HG03139 (cell line): ENCODE measurements around the gene TCERG1L.
"Not testable (repeated sequence)": the region's sequence is repeated elsewhere in the genome, so short reads cannot be mapped to it uniquely, and the experiment has no call there.

Experiments used
- ATAC-seq: cut with Tn5 transposase; IDR thresholded peaks from one replicate; pipeline ENCODE4 v1.9.1; 2021; ENCODE audit not compliant: unreplicated experiment

The TCERG1L gene

DNA sequence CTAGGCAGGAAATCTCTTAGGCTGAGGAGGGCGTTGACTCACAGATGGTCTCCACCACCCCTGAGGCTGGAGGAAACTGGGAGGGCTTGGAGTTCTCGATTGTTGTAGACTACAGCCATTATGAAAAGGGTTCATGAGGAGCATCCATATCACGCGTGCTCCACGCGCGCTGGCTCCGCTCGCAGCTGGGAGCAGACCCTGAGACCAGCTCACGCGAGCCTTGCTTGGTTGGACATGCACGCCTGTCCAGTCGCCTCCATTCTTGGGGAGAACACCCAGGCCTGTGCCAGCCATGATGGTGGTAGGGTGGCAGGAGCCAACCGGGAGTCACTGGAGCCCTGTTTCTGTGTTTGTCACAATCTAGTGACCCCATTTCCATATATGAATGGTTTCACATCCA lies 139.1 kb downstream of the TCERG1L start:
- ATAC-seq = no peak

DNA sequence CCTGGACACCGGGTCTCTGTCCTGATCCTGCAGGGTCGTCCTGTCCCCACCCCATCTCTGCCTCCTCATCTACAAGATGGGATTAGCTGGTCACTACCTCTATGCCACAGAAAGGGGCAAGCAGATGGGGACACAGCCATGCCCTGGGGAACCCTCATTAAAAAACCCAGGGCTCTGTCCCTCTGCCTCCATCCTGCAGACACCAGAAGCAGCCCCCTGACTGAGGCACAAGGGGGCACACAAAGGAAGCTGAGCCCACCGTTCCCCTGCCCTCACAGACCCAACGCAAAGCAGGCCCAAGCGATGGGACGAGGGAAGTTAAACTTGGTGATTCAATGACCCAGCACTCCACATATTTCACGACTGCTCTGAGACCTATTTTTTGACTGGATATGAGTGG lies 142.4 kb downstream of the TCERG1L start:
- no peak for ATAC-seq

DNA sequence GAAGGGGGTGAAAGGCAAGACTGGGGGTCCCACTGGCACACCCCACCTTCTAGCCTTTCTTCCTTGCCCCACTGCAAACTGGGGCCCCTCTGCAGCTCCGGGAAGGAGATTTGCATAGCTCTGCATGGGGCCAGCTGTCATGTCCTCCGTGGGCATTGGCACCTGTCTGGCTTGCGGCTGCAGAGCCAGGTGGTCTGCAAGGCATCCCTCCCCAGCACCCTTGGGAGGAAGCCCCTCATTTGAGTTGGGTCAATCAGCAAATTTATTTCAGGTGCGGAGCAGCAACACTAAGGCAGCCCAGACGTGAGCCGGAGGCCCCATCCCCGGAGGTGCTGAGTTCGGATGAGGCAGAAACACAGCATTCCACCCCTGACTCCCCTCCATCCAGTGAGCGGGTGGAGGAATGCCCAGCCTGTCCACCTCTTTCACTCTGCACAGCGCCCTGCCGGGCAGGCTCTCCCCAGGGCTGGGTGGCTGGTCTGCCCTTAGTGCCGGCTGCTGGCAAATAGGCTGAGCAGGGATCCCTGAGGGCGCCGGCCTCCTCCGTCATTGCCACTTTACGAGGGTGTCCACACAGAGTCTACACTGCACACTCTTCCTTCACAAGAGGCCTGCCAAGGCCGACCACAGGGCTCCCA lies 143.2 kb downstream of the TCERG1L start:
- ATAC-seq = no peak

DNA sequence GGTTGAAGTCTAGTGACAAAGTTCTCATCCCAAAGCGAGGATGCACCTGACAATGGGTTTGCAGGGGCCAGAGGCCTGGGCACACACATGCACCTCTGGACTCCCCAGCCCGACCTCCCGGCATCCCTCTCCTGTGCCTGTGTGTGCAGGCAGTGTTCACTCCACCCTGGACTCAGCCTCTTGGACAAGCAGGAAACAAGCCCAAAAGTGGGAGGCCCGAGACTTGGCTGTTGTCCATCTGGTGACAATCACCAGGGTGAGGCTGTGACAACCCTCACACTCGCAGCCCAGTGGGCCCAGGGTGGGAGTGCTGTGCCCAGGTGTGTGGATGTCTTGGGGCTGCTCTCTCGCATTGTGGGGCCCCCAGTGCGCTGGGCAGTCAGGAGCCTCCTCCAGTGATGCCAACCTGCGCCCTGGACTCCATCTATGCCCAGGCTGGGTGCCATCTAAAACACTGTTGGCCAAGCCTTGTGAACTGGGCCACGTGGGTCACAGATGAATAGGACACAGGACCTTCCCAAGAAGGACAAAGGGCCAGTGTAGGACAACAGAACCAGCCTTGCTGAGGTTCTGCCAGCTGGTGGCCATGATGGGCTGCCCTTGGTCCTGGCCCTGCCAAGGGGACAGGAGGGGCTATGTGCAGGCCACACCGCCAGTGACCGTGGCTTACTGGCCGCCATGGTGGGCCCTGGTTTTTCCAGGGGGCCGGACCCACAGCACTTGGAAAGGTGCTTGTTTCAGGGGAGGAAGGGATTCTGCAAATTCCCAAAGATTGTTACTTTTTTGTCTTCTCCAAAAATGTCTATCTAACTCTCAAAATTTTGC lies 144.3 kb downstream of the TCERG1L start:
- no peak for ATAC-seq

DNA sequence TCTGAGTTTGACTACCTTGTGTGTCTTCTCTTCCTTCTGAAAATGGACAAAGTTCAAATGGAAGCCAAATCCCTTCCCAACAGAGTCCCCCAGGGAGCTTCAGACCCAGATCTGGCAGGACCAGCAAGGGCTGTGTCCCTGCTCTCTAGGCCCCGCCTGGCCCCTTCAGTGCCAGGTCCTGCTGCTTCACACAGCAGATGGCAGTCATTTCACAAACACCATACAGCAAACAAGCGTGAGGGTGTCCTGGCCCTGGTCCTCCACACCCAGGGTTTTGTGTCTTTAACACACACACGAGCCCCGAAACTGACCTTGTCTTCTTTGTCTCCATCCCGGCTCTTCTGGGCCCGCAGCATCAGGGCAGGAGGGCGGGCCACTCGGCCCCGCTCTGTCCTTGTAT lies 145.0 kb downstream of the TCERG1L start:
- no peak for ATAC-seq

DNA sequence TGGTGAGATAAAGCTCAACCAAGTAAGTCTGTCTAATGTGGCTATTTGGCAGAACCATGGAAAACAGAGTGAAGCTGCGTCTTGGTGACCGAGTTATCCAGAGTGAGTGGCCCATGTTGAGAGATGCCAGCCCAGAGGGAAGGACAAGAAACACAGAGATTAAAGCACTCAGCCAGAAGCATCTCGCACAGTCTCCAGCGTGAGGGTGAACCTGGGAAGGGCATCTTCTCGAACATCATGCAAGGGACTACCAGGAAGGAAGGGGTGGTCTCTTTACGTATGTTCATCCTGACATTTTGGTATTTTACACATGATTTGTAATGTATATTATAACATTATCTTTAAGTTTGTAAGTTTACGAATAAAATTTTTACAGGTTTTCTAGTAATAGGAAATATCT lies 146.4 kb downstream of the TCERG1L start:
- no peak for ATAC-seq

DNA sequence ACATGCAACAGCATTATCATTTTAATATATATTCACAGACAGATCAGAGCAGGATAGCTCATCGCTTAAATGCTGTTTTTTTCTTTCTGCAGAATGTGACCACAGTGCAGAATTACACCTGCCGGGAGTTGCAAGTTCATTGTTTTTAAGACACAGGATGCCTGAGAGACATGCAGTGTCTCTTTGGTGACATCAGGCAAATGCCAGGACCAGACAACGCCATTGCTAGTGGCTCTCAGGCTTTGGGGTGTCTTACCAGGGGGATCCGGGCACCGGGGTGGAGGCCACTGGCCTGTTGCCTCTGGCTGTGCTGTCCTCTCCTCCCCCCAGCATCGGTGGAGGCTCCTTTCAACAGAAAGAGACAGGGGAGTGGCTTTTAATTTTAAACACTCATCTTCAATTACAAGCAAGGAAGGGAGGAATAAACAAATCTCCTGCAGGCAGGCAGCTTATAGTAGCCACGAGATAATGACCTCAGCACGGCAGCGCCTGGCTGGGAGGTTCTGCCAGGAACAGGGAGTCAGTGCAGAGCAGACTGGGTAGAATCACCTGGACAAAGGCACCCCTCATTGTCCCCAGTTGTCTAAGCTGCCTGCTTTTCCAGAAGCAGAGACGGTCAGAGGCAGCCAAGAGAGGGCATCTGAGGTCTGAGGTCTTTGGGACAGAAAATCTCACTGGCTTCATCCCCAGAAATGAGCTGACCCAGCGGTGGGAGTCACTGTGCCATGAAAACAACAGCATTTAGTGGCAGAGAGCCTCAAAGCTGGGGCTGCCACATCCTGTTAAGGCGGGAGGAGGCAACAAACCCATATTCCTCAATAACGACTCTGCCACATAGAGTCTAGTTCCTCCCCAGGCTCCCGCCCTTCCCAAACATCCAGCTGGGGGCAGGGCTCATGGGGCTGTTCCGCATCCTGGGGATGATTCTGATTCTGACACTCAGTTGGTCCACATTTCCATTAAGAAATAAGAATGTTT lies 148.4 kb downstream of the TCERG1L start:
- no peak for ATAC-seq

DNA sequence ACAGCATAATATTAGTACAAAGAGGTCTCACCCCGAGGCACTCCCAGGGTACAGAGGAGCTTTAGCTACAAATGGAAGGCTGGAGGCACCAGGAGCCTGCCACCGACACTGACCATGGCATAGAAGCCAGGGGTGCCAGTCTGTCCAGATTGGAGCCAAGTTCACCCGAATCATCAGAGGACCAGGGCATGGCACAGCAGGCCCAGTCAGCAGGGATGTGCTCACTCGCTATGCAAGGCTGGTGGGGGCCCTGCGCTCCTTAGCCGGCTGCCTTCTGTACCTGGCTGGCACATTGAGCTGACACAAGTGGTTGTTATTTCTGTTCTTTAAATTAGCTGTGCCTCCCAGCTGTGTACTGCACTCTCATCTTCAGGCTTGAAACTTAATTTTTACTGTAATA lies 149.3 kb downstream of the TCERG1L start:
- ATAC-seq = no peak

DNA sequence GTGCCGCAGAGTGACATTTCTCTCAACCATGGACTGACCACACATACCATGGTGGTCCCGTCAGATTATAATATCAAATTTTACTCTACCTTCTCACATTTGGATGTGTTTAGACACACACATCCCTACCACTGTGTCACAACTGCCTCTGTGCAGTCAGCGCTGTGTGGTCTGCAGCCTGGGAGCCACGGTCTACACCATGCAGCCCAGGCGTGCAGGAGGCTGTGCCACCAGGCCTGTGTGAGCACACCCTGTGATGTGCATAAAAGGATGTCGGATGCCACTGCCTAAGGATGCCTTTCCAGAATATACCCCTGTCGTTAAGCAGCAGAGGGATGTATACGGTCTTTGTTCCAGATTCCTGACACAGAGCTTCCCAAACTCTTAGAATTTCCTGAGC lies 150.4 kb downstream of the TCERG1L start:
- no peak for ATAC-seq

DNA sequence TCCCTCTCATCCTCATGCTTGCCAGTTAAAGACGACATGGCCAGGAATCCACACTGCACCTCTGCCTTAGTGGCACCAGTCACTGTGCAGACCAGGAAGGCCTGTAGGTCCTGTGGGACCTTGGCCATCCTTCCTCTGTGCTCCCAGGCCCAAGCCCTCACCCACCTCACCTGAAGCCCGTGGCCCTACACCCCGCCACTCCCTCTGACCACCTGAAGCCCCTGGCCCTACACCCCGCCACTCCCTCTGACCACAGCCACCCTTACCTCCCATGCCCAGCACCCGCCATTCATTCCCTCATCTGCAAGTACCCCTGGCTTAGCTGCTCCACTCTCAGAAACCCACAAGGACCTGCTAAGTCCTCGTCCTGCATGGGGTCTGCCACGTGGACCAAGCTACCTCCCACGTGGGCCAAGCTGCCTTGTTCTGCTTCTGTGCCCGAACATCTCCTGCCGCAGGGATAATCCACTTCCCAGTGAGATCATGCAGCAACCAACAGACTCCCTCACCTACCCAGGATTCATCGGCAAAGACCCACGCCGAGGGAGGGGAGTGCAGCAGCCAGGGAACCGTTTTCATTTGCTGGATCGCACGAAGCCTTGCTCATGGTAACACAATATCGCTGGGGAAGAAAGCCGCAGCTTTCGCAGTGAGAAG lies 151.2 kb downstream of the TCERG1L start:
- ATAC-seq = no peak

DNA sequence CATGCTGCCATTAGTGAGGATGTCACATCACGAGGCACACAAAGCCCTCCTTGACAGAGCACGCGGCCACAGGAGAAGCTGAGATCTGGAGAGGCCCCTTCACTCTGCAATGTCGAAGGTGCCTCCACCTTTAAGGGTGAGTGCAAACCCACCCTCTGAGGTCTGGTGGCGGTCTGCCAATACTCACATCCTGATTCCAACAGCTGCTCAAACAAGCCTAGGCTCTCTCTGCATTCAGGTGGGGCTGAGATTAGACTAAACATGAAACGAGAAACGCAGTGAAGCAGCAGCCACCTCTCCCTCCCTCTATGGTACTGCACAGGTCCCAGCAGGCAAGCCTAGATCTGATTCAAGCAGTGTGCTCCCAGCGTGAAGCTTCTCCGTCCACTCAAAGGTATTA lies 151.8 kb downstream of the TCERG1L start:
- no peak for ATAC-seq

DNA sequence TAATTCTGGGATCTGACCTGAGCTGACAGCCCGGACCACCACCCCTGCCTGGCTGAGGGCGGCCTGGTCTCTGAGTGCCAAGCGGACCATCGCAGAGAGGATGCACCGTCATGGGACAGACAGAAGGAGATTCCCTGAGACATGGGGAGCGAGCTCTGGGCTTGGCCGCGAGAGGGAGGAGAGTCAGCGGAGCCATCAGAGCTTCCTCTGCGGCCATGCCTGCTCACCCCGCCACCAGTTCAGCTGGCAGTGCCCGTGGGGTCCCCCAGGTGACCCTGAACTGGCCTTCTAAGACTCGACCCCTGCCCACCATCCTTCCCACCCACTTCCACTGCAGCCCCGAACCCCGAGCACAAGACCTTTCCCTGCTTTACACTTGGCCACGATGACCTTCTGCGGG lies 152.8 kb downstream of the TCERG1L start:
- no peak for ATAC-seq

DNA sequence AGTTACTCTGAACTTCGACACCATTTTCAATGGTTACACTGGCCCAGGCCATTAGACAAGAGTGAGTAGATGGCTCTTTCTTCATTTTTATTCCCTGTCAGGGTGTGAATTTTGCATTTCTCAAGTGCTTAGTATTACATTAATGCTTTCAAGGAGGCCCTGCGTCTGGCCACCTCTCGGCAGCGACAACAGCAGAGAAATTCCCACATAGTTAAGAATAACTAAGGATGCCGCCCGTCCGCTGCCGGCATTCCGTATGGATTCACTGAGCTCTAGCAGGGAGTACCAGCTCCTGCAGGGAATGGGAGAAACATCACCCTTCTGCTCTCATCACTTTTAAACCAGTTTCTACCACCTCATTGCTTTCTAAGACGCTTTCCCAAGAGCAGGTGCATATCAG lies 153.6 kb downstream of the TCERG1L start:
- no peak for ATAC-seq

DNA sequence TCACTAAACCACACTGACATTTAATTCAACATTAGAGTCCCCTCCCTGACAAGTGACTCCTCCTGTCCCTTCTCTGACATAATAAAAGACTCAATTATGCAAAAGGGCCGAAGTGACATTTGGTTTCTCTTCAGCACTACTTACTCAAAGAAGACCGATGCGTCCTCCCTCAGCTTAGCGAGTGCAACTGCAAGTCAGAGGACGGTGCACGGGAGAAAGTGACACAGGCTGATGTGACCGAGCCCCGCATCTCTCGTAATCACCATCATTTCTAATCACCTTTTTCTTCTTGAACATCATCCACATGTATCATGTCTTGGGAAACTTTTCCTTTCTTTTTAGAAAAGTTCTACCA lies 155.7 kb downstream of the TCERG1L start:
- ATAC-seq = no peak

DNA sequence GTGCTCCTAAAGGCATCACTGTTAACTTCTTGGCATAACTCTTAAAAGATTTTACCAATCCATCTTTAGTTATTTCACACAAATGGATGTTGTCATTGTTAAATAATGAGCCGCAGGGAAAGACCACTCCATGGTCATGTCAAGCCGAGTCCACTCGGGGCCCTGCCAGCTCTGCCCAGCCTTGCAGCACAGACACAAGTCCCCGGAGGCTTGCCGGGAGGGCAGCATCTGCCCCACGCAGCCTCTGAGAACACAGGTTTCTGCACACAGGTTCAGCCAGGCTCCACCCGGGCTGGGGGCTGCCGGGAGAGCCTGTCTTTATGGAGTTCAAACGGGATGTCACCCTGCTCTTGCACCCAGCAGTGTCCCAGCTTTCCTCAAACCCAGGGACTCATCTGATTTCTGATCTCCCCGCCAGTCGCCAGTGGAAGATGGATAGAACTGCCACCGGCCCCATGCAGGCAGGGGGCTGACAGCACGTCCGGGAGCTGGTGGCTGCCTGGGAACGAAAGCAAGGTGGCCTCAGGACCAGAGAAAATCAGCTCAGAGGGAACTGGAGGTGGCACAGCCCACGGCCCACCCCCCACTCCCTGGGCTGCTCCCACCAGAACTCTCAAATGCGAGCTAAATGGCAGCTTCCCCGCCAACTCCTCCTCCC lies 156.2 kb downstream of the TCERG1L start:
- no peak for ATAC-seq

DNA sequence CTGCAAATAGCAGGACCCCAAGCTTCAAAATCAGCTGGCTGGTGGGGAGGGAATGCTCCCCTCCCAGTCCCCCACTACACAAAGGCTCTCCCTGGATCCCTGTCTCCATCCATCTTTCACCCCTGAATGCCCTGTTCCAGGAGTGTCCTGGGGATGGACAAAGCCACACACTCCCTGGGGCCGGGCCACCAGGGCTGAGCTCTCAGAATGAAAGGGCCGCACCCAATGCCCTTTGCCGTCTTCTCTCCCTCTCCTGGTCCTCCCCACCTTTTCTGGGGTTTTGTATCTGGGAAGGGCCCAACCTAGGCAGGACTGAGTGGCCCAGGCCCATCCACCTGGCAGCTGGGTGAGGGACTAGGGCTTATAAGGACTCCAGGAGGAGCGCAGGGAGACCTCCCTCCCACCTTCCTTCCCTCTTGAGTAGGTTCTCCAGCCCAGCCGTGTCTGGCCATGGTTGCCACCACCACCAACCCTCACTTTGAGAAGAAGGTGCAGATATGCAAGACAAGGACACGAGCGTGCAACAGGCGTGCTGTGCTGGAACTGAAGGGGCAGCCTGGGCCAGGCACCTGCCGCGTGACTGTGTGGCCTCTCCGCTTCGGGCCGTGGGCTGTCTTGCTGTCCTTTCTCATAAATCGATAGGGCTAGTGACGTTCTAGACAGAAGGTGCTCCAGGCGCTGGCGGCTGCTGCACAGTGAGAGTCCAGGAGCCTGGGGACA lies 157.1 kb downstream of the TCERG1L start:
- ATAC-seq = no peak

DNA sequence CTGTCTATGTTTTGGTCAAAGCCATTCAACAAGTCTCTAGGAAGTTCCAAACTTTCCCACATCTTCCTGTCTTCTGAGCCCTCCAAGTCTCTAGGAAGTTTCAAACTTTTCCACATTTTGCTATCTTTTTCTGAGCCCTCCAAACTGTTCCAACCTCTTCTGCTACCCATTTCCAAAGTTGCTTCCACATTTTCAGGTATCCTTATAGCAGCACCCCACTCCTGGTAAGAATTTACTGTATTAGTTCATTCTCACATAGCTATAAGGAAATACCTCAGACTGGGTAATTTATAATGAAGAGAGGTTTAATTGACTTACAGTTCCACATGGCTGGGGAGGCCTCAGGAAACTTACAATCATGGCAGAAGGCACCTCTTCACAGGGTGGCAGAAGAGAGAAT lies 159.1 kb downstream of the TCERG1L start:
- not testable (repeated sequence) for ATAC-seq

DNA sequence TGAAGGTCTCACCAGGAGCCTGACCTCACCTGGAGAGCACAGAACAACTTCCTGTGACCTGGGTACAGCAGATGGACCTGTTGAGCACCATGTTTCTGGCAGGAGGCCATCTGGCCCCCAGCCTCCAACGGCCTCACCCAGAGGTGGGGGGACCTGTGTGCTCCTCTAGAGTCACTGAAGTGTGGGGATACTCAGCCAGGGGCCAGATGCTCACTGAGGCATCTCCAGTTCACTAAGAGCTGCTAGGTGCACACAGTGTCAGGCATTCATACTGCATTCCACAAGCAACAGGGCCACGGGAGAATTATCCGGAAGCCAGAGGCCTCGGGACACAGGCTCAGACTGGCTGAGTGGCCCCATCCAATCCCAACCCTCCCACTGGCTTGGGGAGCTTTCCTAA lies 161.4 kb downstream of the TCERG1L start:
- no peak for ATAC-seq

DNA sequence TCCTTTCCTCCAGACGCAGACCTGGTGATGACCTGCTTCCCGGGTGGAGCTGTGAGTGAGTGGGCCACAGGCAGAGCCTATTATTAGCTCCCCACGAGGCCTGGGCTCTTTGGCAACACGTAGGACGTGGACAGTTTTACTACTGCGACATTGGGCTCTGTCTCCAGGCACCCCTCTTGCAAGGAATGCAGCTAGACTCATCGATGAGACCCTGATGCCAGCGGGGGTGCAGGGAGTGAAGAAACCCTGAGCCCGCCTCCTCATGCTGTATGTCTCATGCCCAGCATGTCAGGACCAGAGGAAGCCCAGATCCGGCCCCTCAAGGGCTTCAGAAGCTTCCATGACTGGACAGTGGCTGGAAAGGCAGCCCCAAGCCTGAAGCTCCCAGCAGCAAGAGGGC lies 161.9 kb downstream of the TCERG1L start:
- no peak for ATAC-seq

DNA sequence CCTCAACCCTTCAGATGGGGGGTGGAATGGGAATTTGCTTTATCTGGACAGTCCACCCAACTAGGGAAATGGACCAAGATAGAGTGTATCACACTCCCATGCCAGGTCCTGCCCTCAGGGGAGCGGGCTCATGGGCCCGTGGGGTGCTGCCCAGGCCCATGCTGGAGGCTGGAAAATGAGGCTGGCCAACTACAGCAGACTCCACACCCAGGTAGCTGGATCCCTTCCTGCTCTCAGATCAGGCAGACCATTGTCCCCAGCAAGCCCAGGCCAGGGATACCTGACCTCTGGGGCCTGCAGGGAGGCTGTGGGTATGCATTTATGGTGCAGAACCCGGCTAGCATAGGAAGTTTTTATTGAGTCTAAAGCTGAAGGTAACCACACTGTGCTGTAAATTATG lies 162.4 kb downstream of the TCERG1L start:
- ATAC-seq = no peak
